HG03280 (cell line): ENCODE measurements around the gene WDR86.
A peak's percentile ranks its signal among the peaks of the same experiment; 100 is the strongest.

ENCODE experiments used
- ATAC-seq: cut with Tn5 transposase; IDR thresholded peaks from one replicate; pipeline ENCODE4 v1.9.1; 2021; ENCODE audit warnings: mild to moderate bottlenecking, moderate library complexity; ENCODE audit not compliant: unreplicated experiment

The WDR86 gene

DNA sequence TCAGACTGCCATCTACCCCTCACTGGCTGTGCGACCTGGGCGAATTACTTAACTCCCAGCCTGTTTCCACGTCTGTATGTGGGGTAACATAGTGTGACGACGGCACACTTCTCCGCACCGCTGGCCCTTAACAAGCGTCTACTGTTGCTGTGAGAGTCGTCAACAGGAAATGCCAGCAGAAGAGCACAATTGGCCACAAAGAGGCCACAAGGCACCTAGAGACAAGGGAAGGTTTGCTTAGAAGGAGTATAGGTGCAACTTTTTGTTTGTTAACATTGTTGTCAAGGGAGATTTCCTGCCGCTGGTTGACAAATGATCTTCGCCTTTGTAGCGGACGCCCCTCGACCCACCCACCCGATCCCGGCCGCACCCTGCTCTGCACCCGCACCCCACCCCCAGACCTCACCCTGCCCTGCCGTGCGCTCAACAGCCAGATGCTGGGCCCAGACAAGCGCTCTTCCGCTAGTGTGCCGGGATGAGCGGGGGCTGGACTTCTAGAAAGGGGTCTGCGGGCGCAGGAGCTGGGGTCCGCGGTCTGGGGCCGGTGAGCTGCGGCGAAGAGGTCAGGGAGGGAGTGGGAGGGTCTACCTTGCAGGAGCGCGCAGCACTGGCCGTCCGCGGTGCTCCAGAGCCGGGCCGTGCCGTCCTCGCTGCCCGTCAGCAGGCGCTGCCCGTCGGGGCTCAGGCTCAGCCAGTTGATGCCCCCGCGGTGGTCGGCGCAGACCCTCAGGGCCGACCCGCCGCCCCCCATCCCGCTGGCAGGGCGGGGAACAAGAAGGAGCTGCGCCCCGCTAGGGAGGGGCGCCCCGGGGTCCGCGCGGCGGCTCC, 785 bp downstream of the WDR86 start:
- ATAC-seq, result no peak

DNA sequence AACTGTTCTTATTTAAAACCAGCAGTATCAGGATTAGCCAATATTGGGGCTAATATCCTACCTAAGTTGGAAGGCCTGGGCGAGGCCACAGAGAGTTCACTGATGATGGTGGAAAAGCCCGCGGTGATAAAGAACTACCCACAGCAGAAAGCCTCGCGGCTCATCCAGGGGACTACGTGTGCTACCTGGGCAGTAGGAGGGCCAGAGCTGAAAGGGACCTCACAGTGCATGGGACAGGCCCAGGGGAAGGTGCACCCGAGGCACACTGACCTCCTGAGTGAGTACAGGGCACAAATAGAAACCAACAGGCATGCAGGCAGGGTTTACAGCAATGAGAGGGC, 1.4 kb downstream of the WDR86 start:
- no peak for ATAC-seq

DNA sequence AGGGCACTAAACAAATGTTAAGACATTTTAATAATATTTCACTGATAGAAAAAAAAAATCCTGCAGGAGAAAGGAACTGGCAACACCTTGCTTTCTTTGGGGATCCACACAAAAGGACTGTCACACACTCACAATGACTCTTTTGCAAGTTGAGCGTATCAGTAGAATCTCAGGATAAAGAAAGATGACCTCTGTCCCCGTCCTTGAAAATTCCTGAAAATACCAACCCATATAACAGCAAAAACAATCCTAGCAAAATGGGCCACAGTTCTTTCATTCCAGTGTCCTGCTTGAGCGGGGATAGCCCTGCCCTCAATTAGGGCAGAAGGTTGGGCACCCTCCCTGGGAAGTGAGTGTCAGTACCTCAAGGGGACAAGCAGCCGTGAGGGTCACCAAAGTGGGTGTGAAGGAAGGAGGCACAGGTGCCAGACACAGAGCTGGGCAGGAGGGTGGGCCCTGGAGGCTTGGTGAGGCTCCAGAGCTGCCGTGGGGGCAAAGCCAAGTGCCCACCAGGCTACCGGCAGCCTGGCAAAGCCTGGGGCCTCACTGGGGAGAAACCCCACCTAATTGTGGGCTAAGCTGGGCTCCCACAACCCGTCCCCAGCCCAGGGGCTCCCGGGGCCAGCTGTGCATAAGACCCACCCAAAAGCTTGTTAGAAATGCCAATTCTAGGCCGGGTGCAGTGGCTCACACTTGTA, 2.8 kb downstream of the WDR86 start:
- ATAC-seq, result no peak

DNA sequence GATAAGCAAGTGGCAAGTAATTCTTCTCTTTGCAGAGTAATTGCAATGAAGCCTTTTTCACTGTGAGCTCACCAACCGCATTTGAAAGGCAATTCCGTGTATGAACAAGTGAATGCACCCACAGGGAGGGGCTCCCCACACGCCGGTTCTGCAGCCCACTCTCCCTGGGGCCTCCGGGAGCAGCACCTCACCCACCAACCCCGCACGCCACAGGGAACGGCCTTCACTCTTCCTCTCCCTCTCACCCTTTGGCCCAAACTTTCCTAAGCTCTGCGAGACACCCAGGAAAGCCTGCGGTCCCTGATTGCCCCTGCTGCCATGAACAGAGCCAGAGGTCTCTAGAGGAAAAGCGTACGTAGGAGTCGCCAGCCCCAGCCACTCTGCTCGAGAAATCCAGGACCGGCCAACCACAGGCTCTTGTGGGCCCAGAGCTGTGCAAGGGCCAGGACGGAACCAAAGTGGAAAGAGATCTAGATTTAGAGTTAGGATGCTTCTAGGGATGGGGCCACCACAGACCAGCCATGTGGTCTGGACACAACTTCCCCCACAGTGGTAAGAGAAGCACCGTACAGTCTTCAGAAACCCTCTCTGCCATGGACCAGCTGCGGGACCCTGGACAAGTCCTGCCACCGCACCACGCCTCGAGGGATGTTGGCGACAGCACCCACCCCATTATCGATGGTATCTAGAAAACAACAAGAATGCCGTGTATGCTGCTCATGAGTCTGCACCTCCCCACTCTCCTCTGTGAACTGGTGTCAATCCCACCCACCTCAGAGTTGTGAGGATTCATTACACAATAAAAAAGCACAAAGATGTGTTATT, 3.6 kb downstream of the WDR86 start:
- ATAC-seq, result no peak

DNA sequence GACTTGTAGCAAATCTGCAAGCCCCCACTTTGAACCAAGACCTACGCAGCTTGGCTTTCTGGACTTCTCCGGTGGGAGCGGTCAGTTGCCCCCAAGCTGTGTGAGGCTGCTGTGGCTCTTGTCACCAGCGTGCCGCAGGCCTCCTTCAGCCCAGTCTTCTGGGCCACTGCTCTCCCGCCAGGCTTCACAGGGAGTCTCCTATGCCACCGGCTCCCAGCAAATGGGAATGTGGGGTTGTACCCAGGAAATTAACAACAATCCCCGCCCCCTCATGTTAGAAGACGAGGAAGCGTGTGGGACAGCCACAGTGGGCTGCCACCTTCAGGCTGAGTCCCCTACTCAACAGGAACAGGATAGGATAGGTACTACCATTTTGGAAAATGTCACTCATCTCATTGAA, 4.2 kb downstream of the WDR86 start:
- no peak for ATAC-seq

DNA sequence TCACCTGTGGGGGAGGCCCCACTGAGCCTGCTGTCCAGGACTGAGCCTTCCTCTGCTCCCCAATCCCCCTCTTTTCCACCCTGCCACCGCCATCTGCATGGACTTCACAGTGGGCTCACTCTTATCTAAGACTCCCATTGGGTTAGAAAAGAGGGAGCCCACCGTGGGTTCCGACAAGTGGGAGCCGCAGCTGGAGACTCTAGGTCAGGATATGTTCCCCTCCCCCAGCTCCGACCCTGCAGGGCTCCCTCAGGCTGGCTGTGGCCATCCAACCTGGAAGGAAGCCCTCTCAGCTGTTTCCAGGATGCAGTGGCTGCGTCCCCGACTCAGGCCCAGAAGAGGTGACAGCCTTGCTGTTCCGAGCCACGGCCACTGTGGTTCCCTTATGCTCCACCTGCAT, 4.8 kb downstream of the WDR86 start:
- no peak for ATAC-seq

DNA sequence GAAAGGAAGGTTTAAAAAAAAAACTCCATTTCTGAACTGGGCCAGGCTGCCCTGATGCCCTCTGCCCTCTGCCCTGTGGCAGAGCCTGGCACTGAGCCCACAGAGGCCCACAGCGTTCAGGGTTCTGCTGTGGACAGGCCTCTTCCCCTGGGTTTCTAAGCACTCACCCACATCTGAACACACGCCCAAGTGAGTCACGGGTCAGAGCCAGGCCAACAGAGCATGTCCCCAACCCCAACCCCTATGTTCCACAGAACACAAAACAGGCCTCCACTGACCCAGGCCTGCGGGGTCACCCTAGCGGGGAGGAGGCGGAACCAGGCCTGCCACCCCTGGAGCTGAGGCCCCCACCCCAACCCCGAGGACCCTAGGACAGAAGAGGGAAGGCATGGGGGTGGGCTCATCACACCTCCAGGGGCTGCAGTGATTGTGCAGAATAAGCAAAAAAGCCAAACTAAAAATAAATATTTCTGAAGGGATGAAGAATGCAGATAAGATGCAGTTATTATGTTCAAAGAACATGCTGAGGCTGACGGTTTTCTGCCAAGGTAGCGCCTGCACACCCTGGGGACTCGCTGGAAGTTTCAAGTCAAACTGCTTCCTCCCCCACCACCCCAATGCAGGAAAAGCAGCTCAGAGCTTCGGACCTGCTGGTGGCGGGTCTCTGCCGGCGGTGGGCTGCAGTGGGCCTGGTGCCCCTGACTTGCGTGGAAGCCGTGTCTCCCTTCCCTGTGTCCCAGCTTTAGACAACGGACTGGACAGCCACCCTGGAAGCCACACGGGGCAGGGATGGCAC, 5.4 kb downstream of the WDR86 start:
- no peak for ATAC-seq

DNA sequence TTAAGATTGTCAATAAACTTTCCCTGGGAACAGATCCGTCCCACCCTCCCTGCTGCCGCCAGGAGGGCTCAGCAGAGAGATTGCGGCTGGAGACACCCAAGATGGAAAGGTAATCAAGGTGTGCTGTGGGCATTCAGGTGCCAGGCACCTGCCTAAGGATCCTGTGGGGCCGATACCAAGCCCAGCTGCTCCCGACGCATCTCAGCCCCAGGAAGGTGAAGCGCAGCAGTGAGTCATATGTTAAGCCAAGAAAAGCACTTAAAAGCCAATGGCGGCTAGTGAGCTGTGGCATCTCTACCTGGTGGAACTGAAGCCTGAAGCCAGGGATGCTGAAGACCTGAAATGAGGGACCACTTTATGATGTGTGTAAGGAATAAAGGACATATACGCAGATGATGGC, 6.1 kb downstream of the WDR86 start:
- no peak for ATAC-seq

DNA sequence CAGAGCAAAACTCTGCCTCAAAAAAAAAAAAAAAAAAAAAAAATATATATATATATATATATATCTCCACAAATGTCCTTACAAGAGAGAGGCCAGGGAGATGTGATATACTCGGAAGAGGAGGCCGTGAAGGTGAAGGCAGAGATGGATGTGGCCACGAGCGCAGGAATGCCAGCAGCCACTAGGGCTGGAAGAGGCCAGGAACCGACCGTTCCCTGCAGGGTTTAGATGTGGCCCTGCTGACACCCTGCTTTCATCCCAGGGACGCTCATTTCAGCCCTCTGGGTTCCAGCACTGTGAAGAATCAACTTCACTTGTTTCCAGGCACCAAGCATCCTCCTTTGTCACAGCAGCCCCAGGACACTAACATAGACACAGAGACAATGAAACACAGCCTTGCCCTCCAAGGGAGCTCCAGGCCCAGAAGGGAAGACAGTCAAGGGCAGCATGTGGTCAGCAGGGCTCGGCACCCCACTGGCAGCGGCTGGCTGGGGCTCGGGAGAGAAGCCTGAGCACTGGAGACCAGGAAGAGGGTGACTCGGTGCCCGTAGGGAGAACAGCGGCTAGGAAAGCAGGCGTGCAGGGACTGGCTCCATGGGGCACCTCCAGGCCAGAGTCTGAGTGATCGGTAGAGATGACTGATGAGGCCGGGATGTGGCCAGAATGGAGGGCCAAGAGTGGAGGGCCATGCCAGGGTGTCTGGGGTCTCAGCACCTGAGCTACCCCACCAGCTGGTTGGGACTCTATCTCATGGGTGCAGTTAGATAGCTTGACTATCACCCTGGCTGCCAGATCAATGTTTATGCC, 7.6 kb downstream of the WDR86 start:
- no peak for ATAC-seq

DNA sequence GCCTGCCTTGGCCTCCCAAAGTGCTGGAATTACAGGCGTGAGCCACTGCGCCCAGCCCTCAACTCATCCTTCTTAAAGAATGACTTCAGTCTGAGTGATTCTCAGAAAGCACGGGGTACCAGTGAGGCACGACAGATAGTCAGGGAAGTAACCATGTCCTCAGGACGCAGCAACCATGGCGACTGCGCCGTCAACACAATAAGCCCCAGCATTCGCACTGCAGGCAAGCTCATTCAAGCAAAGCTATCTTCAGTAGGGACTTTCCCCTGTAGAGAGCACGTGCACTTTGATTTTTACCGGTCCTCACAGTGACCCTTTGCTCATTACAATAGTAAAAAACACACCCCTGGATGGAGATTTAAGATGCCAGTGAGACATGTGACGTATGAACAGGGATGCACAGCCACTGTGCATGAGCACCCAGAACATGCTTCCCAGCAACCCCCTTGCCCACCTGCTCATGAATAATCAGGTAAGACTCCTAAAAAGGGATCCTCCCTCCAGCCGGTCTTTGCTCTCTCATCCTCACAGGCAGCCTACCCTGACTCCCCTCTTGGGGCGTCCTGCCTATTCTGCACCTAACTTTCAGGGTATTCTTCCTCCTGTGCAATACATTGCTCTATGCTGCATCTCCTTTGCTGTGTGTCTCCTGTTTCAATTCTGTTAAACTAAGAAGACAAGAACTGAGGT, 9.1 kb downstream of the WDR86 start:
- ATAC-seq, result peak; percentile 74

DNA sequence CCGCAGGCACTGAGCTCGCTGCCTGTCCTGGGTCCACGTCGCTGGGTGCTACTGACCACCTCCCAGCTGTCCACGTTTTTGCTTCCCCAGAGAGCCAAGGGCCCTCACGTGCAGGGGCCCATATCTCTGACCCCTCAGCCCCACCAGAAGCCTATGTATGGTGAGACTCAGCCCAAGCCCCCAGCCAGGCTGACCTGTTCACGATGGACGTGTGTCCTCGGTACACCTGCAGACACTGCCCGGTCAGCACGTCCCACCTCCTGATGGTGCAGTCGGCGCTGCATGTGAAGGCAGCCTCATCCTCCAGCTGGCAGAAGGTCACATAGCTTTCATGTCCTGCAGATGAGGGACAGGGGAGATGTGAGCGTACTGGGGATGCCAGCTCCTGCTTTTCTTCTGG, 9.9 kb downstream of the WDR86 start:
- ATAC-seq, result no peak

DNA sequence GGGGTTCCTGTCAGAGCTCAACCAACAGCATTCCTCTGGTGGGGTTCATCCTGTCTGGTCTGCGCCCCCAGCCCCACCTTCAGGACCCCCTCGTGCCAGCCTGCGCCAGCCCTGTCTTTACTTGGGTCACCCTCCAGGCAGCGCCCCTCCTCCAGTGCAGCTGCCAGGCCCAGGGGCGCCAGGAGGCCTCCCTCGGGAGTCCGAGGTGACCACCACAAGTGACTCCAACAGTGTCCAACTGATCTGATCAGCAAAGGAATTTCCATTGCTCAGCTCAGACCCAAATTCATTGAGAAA, 10.6 kb downstream of the WDR86 start:
- ATAC-seq, result no peak

DNA sequence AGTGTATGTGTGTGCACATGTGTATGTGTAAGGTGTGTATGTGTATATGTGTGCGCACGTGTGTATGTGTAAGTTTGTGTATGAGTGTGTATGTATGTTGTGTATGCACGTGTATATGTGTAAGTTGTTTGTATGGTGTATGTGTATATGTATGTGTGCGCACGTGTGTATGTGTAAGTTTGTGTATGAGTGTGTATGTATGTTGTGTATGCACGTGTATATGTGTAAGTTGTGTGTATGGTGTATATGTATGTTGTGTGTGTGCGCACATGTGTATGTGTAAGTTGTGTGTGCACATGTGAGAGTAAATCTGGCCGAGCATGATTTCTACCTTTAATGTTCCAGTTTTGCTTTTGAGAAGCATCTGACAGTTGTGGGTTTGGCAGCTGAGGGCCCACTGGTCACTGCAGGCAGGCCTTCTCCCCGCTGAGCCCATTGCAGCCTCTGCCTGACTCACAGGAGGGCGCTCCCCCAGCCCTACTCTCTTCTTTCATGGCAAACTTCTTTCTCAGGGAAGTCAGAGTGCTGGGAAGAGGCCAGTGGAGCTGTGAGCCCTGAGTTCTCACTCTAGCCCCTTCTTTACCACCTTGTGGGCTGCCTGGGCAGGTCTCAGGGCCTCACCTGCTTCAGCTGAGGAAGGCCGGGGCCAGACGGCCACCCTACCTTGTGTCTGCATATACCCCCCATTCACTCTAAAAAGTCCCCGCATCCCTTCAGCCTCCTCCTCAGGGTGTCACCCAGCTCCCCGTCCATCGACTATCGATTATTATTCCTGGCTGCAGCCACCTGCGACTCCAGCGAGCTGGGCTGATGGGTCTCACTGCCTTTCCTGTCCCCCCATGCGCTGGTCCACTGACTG, 11.2 kb downstream of the WDR86 start:
- no peak for ATAC-seq

DNA sequence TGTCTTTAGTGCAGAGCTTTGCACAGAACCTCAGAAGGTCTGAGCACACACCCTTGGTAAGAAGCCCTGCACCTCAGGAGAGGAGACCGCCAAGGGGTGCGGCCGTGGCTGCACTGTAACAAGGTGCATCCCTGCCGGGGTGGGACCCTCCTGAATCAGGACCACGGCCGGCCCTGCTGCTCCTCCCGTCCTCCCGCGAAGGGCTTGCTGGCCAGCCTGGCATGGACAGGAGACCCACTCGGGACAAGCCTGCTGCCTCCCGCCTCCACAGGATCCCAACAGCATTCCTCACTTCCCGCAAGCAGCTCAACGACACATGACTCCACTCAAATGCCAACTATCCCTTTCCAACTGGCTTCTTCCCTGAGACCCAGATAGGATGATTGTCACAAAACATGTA, 12.8 kb downstream of the WDR86 start:
- no peak for ATAC-seq

DNA sequence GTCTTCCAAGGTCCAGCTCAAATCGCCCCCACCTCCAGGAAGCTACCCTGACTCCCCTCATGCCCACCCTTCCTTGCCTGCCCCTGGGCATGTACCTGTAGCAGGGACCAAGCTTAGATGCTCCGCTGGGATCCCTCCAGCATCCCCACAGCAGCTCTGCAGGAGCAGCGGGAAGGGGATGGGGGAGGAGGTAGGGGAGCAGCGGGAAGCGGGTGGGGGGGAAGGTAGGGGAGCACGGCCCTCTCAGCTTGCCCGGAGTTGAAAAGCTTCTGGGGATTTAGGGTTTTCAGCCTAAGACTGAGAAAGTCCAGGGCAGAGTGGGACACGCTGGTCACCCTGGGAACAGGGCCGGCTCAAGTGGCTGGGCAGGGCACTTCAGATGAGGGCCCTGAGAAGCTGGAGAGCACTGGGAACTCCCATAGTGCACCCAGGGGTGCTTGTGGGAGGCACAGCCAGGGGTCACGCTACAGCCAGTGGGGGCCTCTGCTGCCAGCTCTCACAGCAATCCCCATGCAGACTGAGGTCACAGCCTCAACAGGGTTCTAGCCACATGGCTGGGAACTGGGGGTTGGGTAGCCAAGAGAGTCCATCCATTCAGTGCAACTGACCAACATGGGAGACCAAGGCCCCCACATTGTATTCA, 13.4 kb downstream of the WDR86 start:
- ATAC-seq, result no peak

DNA sequence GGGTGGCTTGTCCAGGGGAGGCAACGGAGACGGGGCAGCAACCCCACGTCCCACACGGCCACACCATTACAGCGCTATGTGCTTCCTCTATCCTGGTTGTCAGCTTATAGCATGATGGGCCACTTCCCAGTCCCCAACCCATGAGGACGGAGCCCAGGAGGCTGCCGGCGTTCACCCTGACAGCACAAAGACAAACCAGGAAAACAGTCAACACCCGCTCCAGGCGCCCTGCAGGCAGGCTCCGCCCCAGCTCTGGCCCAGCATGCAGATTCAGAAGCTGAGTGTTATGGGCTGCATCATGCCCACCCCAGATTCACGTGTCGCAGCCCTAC, 14.8 kb downstream of the WDR86 start:
- no peak for ATAC-seq

DNA sequence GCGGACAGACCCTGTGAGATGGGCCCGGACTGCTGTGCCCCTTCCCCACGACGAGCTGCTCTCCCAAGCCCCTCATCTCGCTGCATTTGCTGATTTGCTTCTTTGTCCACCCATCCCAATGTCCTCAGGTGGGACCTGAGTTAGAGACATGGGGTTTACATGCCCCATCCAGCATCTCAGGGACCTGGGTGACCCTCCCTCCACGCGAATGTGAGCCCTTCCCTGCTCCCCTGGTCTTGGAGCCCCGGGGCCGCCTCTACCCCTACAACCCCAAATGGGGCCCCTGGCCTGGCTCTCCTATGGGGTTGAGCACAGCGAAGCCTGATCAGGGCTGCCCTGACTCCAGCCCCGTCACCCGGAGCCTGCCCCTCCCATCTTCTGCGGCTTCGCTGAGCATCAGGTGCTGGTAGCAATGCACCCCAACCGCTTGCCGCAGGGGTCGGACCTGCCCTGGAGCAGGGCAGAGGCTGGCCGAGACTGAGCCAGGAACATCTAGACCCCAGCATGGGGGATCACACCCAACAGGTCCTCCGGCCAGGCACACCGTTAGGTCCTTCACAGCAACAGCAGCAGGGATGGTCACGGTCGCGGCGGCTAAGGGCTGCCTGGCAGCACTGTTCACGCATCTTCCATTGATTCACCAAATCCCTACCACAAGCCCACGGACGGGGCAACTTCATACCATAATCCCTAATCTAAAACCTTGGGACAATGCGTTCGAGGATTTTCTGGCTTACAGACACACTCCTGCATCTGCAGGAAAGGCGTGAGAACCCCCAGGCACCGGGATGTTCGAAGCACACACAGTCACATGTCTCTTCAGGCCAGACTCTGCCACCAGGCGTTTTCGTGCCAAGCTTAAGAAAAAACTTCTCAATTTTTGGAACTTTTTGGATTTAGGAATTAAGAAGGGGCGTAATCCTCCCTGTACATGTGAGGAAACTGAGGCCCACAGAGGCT, 15.5 kb downstream of the WDR86 start:
- no peak for ATAC-seq
